GM12875 (cell line): ENCODE measurements around the gene GLIS1.

Experiments used
- H3K4me3 ChIP-seq: one replicate; pipeline ENCODE4 v1.5.1; 2011; ENCODE audit warnings: low read depth, low read length, control low read depth
- TF ChIP-seq, protein P1 (sequence below): IDR thresholded peaks from 2 replicates; pipeline ENCODE4 v1.5.1; 2011; ENCODE audit warnings: low read depth, mild to moderate bottlenecking, control low read depth, inconsistent platforms, low read length, moderate library complexity, borderline replicate concordance; ENCODE audit not compliant: insufficient read depth

Gene GLIS1

DNA sequence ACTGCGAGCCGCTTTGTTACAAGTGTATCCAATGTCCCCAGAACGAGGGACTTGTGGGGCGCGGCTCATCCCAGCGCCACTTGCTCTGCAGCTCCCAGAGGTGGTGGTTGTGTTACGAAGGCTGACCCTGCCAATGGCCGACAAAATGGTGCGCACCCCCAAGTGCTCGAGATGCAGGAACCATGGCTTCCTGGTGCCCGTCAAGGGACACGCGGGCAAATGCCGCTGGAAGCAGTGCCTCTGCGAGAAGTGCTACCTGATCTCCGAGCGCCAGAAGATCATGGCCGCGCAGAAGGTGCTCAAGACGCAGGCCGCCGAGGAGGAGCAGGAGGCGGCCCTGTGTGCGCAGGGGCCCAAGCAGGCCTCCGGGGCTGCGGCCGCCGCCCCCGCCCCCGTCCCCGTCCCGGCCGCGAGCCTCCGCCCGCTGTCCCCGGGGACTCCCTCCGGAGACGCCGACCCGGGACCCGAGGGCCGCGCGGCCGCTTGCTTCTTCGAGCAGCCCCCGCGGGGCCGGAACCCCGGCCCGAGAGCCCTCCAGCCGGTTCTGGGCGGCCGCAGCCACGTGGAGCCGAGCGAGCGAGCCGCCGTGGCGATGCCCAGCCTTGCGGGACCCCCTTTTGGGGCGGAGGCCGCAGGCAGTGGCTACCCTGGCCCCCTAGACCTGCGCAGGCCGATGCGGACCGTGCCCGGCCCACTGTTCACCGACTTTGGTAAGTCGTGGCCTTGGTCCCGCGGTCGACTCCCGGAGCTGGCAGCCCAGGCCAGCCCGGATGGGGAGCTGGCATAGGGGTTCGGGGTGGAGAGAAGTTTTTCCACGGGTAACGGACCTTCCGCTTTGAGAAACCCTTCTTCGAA lies 279.4 kb downstream of the GLIS1 start, which contains the start of gene DMRTB1:
TSS of gene DMRTB1 (plus strand) at position 79 of the 855 bp plus-strand sequence. CDS start at position 134, 55 bp downstream.
- TF ChIP-seq, protein P1, sequence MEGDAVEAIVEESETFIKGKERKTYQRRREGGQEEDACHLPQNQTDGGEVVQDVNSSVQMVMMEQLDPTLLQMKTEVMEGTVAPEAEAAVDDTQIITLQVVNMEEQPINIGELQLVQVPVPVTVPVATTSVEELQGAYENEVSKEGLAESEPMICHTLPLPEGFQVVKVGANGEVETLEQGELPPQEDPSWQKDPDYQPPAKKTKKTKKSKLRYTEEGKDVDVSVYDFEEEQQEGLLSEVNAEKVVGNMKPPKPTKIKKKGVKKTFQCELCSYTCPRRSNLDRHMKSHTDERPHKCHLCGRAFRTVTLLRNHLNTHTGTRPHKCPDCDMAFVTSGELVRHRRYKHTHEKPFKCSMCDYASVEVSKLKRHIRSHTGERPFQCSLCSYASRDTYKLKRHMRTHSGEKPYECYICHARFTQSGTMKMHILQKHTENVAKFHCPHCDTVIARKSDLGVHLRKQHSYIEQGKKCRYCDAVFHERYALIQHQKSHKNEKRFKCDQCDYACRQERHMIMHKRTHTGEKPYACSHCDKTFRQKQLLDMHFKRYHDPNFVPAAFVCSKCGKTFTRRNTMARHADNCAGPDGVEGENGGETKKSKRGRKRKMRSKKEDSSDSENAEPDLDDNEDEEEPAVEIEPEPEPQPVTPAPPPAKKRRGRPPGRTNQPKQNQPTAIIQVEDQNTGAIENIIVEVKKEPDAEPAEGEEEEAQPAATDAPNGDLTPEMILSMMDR = no peak
- H3K4me3 ChIP-seq = no peak within 1 kb of the TSS

DNA sequence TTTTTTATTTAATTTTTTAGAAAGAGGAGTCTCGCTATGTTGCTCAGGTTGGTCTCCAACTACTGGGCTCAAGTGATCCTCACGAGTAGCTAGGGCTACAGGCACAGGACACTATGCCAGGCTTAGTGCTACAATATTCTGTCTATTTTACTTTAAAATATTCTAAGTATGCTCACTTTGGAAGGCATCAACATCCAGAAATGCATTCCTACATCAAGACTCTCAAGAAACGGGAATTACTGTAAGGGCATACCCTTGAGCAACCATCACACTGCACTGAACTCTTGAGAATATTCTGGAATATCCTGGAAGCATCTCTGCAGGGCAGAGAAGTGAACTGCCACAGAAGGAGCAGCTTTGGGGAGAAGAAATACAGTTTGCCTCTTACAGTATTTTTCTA lies 280.3 kb downstream of the GLIS1 start:
- H3K4me3 ChIP-seq = no peak overlapping the region
- TF ChIP-seq, protein P1 = no peak
